Neural crest cell (in vitro differentiated cells): ENCODE results near the gene EDC3. TPM values are rescaled to one million over a fixed set of nuclear protein-coding genes. Genes with fewer than 3 reads are reported as not detected.

Source experiments
- DNase-seq: peaks from one replicate; pipeline ENCODE4 v3.0.0; 2021; ENCODE audit warnings: low read depth, mixed read lengths, low spot score
- H3K27ac Mint-ChIP-seq: one replicate; pipeline ENCODE4 v1.8.0; 2021; ENCODE audit warnings: mild to moderate bottlenecking, mixed read lengths; ENCODE audit not compliant: unreplicated experiment
- H3K27me3 Mint-ChIP-seq: 2 replicates; pipeline ENCODE4 v1.8.0; 2021; ENCODE audit warnings: low read depth, mild to moderate bottlenecking, mixed read lengths
- H3K36me3 Mint-ChIP-seq: 2 replicates; pipeline ENCODE4 v1.8.0; 2021; ENCODE audit warnings: low read depth, mild to moderate bottlenecking, mixed read lengths
- H3K4me1 Mint-ChIP-seq: 2 replicates; pipeline ENCODE4 v1.8.0; 2021; ENCODE audit warnings: mixed read lengths
- H3K4me3 Mint-ChIP-seq: one replicate; pipeline ENCODE4 v1.8.0; 2021; ENCODE audit warnings: mild to moderate bottlenecking, mixed read lengths
- H3K9me3 Mint-ChIP-seq: 2 replicates; pipeline ENCODE4 v1.8.0; 2021; ENCODE audit warnings: mixed read lengths
- total RNA-seq: library from RNA; stranded (reverse); gene quantifications from 2 replicates; pipeline ENCODE4 v1.2.1, GENCODE V29; 2021
- TF ChIP-seq, protein P1 (sequence below): fragments of 200-600 bp; sonication (generic); conservative IDR thresholded peaks from 2 replicates; pipeline ENCODE4 v1.5.0; 2021; ENCODE audit warnings: antibody characterized with exemption, mild to moderate bottlenecking

EDC3 gene
- total RNA-seq, 1 donor from 2014 or later = 69.8 TPM

DNA sequence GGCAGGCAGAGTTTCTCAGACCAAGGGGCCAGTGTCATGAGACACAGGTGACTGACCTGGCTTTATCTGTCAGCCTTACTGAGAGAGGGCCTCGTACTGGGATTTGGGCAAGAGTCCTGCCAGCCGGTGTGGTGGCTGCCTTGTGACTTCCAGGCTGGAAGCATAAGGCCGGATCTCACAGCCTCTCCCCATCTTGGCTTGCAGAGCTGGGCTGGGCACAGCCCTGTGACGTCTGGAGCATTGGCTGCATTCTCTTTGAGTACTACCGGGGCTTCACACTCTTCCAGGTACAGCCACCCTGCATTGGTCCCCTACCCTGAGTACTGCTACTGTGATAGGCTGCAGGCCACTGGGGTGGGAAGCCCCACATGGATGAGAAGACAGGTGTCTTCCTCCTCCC lies 68.1 kb downstream of the EDC3 start:
- H3K36me3 Mint-ChIP-seq = peaks cover 10% of the 10 kb centered on the region
- no peak overlapping the region for H3K4me3 Mint-ChIP-seq

GRCh38 chr15:74626752-74627692 lies 68.8 kb downstream of the EDC3 start:
- TF ChIP-seq, protein P1, sequence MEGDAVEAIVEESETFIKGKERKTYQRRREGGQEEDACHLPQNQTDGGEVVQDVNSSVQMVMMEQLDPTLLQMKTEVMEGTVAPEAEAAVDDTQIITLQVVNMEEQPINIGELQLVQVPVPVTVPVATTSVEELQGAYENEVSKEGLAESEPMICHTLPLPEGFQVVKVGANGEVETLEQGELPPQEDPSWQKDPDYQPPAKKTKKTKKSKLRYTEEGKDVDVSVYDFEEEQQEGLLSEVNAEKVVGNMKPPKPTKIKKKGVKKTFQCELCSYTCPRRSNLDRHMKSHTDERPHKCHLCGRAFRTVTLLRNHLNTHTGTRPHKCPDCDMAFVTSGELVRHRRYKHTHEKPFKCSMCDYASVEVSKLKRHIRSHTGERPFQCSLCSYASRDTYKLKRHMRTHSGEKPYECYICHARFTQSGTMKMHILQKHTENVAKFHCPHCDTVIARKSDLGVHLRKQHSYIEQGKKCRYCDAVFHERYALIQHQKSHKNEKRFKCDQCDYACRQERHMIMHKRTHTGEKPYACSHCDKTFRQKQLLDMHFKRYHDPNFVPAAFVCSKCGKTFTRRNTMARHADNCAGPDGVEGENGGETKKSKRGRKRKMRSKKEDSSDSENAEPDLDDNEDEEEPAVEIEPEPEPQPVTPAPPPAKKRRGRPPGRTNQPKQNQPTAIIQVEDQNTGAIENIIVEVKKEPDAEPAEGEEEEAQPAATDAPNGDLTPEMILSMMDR = no peak
- no peak for DNase-seq
- Mint-ChIP-seq H3K4me3 (no peak overlapping the region), H3K4me1 (no peaks in the 10 kb centered on the region), H3K27me3 (peaks cover 7% of the 10 kb centered on the region), H3K36me3 (peaks cover 11% of the 10 kb centered on the region), H3K9me3 (no peaks in the 10 kb centered on the region), H3K27ac (no peak overlapping the region)

More for the DNA sequence above, 68.1 kb downstream of the EDC3 start:
- no peak for DNase-seq
- peaks cover 7% of the 10 kb centered on the region for H3K27me3 Mint-ChIP-seq
- TF ChIP-seq, protein P1 = no peak
- no peaks in the 10 kb centered on the region for H3K4me1 Mint-ChIP-seq
- no peak overlapping the region for H3K27ac Mint-ChIP-seq
- no peaks in the 10 kb centered on the region for H3K9me3 Mint-ChIP-seq

DNA sequence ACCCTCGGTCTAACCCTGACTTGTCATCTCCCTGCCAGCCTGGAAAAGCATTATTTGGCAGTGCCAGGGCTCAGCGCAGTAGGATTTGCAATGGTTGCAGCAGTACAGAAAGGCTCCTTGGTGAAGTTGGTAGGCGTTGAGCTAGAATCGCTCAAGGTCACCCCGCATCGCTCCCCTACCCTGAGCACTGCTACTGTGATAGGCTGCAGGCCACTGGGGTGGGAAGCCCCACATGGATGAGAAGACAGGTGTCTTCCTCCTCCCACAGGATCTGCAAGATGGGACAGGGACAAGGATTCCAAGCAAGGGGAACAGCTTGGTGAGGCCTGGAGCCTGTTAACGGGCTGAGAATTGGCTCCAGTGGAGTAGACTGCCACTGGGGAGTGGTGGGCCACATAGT lies 69.5 kb downstream of the EDC3 start:
- no peaks in the 10 kb centered on the region for H3K9me3 Mint-ChIP-seq
- no peak for DNase-seq
- H3K27ac Mint-ChIP-seq = no peak overlapping the region
- peaks cover 3% of the 10 kb centered on the region for H3K4me1 Mint-ChIP-seq
- peaks cover 7% of the 10 kb centered on the region for H3K27me3 Mint-ChIP-seq
- peaks cover 14% of the 10 kb centered on the region for H3K36me3 Mint-ChIP-seq
- no peak overlapping the region for H3K4me3 Mint-ChIP-seq
- TF ChIP-seq, protein P1 = no peak

GRCh38 chr15:74625693-74626092 lies 70.1 kb downstream of the EDC3 start:
- H3K4me1 Mint-ChIP-seq = peaks cover 9% of the 10 kb centered on the region
- H3K4me3 Mint-ChIP-seq = peak overlapping the region; percentile 46
- TF ChIP-seq, protein P1 = no peak
- peaks cover 7% of the 10 kb centered on the region for H3K27me3 Mint-ChIP-seq
- peaks cover 18% of the 10 kb centered on the region for H3K36me3 Mint-ChIP-seq
- no peaks in the 10 kb centered on the region for H3K9me3 Mint-ChIP-seq
- no peak for DNase-seq
- no peak overlapping the region for H3K27ac Mint-ChIP-seq

DNA sequence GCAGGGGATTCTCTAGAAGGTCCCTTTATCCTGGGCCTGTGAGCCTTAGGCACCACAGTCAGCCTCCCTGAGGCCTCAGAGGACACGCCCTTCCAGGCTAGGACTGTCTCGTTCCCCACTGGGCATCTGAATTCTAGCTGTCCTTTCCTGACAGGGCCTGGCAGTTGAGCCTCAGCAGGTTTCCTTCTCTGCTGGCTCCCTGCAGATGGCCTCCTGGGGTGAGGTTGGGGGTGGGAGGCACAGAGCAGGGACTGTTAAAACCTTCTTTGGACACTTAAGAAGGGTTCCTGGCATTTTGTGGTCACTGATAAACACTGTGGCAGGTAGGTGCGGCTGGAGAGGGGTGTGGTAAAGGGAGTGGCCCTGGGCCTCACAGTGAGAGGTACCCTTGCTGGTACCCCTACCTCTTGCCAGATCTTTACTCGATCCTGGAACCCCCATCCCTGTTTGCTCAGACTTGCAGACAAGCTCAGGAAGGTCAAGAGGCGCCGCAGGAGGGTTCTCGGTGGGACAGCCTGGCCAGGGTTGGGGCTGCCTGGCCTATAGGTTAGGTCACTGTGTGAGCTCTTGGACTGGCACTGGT lies 71.7 kb downstream of the EDC3 start:
- Mint-ChIP-seq H3K27me3 (peaks cover 7% of the 10 kb centered on the region), H3K27ac (no peak overlapping the region), H3K36me3 (peaks cover 22% of the 10 kb centered on the region), H3K9me3 (no peaks in the 10 kb centered on the region), H3K4me3 (peak overlapping the region; percentile 57), H3K4me1 (peaks cover 14% of the 10 kb centered on the region)
- TF ChIP-seq, protein P1 = no peak
- DNase-seq = no peak
